DMS114 treated with DMSO at 0.1 percent for 48 hours (cell line): ENCODE measurements around the gene TOR4A.

Experiments
- DNase-seq: peaks from one replicate; lab custom pipeline; 2025; ENCODE audit not compliant: unreplicated experiment; lab: John Stamatoyannopoulos, UW

Gene TOR4A

GRCh38 chr9:137277329-137278041, at the start of gene TOR4A:
Gene TOR4A, plus strand, starts transcription at chr9:137277726. Its CDS starts 964 bp downstream, at chr9:137278690.
- no peak for DNase-seq

GRCh38 chr9:137227853-137228505, 49.5 kb upstream of the TOR4A start:
- DNase-seq: no peak

- no peak for DNase-seq
These were observed 49.0 kb upstream of the TOR4A start for GRCh38 chr9:137228506-137228967.

GRCh38 chr9:137228968-137229896, 48.3 kb upstream of the TOR4A start:
- no peak for DNase-seq

DNA sequence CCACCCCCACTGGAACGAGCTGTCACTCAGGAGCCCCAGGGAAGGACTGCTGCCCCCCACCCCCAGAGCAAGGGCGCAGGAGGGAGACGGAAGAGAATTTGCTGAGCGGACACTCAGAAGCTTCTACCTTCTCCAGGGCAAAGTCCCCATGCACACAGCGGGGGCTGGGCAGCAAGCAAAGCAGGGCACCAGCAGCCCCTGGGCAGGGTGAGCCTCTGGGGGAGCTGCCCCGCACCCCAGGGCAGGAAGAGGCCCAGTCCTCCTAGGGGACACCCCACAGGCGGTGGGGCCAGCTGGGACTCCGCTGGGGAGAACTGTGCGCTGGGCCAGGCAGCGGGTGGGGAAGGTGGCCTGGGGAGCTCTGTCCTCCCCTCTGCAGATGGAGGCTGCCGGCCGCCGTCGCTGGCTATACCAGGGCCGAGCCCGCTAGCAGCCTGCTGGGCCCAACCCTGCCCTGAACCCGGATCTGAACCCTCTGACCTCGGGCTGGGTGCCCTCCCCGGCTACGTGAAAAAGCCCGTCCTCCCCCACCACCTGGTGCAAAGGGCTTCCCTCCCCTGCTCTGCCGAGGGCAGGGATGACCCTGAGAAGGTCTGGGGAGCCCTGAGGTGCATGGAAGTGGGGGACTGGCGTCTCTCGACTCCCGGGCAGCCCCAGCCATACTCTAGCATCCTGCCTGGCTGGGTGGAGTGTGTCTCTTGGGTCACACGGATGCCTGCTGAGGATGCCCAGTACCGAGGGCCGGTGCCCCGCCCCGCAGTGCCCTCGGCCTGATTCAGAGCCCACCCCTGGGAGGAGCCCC, 47.4 kb upstream of the TOR4A start:
- DNase-seq: no peak

DNA sequence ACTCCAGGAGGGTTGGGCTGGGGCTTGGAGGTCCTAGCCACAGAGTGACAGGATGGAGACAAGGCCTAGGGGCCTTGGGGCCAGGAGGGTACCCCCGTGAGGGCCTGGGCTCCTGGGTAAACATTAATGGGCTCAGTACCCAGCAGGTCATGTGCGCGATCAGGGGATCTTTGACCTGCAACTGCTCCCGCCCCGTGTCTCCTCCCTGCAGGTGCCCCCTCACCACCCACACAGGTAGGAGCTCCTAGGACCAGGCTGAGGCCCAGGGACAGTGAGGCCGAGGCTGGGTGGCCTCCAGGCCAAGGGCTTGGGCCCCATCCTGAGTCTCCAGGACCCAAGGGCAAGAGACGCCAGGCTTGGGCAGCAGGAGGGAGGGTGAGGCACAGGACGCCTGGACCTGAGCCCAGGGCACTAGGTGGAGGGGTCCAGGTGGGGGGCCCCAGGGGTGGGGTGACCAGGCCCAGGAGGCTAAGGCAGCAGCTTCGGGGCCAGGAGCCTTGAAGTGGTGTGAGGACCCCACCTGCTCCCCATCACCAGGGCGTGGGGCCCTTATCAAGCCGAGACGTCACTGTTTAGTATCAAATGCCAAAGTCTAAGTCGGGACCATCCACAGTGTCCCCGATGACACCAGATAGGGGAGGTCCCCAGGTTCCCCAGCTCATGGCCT, 46.7 kb upstream of the TOR4A start, which contains the start of gene SLC34A3:
TSS of gene SLC34A3 (plus strand) at position 197 of the 667 bp plus-strand sequence. CDS start 802 bp downstream, outside the sequence.
- DNase-seq: no peak

DNA sequence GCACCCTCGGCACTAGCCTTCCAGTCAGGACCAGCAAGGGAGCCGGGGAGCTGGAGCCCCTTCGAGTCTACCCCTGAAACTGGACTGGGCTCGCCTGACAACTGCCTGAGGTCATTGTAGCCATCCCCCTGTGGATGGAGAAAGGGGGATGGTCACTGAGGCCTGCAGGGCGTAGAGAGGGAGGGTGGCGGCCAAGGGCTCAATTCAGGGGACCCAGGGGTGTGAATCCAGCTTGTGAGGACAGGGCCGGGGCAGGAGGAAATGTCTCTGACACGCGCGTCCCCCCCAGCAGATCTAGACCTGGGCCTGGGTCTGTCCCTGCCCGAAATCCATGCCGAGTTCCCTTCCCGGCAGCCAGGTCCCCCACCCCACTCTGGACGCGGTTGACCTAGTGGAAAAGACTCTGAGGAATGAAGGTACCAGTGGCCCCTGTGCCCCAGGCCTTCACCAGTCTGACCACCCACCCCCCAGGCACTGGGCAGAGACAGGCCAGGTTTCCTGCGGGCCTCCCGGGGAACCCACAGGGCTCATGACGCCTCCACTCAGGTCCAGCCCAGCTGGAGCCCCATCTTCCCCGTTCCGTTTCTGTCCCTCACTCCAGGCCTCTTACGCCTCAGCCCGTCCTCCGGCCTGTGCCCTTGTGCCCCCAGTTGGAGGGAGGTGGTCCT, 46.0 kb upstream of the TOR4A start:
- no peak for DNase-seq

DNA sequence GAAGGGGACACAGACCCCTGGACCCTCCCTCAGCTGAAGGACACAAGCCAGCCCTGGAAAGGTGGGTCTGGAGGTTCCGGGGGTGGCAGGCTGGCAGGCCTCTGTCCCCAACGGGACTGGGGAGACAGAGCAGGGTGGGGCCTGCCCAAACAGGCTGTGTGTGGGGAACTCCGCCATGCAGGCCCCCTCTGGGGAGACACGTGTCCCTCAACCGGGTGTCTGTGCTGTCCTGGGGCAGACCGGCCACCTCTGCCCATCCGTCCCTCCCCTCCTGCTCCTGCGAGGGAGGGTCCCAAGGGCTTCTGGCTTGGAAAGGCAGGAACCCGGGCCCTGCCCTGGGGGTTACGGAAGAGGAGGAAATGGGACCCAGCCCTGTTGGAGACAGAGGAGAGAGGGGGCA, 45.4 kb upstream of the TOR4A start:
- no peak for DNase-seq

- DNase-seq: no peak
These were observed 45.0 kb upstream of the TOR4A start for GRCh38 chr9:137232510-137232909.

DNA sequence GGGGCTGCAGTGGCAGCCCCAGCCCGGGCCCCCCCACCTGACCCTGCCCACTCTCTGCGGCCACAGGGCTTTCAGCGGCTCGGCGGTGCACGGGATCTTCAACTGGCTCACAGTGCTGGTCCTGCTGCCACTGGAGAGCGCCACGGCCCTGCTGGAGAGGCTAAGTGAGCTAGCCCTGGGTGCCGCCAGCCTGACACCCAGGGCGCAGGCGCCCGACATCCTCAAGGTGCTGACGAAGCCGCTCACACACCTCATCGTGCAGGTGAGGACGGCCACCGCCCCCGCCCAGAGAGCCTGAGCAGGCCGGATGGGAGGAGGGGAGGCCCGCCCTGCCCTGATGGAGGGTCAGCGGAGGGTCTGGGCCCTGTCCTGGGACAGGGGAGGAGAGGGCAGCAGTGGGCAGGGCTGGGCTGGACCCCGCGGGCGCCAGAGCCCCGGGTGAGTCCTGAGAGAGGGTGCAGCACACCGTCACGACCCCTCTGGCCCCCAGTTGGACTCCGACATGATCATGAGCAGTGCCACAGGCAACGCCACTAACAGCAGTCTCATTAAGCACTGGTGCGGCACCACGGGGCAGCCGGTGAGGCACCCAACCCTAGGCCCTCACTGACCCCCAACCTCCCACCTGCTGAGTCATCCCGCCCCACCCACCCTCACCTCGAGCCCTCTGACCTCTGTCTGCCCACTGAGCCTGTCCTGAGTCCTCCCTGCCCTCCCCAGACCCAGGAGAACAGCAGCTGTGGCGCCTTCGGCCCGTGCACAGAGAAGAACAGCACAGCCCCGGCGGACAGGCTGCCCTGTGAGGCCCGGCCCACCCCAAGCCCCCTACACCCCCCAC, 44.2 kb upstream of the TOR4A start:
- no peak for DNase-seq

DNA sequence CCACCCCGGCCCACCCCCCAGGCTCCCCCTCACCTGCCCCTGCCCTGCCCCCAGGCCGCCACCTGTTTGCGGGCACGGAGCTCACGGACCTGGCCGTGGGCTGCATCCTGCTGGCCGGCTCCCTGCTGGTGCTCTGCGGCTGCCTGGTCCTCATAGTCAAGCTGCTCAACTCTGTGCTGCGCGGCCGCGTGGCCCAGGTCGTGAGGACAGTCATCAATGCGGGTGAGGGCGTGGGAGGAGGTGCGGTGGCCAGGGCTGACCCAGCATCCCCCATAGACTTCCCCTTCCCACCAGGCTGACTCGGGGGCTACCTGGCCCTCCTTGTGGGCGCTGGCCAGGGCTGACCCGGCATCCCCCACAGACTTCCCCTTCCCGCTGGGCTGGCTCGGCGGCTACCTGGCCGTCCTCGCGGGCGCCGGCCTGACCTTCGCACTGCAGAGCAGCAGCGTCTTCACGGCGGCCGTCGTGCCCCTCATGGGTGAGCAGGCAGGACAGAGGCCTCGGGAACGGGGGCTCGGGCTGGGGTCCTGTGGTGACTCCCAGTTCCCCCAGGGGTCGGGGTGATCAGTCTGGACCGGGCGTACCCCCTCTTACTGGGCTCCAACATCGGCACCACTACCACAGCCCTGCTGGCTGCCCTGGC, 43.4 kb upstream of the TOR4A start:
- DNase-seq: no peak

DNA sequence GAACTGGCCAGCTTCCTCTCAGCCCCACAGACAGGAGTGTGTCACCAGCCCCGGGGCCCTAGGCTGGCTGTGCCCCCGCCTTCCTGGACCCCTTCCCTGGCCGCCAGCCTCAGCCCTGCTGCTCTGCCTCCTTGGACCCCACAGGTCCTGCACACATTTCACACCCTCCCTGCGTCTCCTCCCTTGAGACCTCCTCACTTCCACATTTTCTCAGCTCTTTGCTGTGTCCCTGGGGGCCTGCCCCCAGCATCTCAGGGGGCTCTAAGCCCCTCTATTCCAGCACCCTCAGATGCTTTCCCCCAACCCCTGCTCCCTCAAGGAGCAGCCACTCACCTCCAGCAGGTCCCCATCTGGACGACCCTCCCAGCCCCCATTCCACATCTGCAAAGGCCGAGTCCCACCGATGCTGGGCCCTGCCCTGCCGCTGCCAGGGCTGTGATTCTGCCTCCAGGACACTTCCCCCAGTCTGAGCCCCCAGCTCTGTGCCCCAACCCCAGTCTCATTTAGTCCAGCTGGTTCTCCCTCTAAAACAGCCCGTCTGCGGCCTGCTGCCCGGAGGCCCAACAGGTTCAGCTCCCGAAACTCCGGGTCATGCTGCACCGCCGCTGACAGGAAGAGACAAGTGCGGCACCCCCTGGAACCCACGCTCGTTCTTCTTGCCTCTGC, 42.6 kb upstream of the TOR4A start:
- DNase-seq: no peak

DNA sequence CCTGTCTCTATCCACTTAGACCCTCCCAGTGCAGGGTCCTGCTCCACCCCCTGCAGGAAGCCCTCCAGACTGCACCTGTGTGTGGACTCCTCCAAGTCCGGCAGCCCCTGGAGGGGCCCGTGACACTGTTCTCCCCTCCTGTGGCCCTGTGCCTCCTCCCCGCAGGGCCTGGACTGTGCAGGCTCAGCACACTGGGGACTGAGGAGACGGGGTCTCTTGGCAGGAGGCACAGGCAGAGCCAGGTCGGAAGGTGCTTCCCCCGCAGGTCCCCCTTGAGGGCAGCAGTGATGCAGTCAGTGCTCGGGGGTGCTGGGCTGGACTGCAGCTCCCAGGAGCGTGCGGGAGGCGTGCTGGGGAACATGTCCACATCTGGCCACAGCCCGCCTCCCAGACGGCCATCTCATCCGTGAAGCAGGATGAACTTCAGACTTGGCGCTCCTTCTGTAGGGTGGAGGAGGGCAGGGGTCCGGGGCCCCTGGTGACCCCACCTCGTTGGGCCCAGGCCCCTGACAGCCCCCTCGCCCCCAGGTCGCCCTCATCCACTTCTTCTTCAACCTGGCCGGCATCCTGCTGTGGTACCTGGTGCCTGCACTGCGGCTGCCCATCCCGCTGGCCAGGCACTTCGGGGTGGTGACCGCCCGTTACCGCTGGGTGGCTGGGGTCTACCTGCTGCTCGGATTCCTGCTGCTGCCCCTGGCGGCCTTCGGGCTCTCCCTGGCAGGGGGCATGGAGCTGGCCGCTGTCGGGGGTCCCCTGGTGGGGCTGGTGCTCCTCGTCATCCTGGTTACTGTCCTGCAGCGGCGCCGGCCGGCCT, 41.9 kb upstream of the TOR4A start:
- DNase-seq: no peak

DNA sequence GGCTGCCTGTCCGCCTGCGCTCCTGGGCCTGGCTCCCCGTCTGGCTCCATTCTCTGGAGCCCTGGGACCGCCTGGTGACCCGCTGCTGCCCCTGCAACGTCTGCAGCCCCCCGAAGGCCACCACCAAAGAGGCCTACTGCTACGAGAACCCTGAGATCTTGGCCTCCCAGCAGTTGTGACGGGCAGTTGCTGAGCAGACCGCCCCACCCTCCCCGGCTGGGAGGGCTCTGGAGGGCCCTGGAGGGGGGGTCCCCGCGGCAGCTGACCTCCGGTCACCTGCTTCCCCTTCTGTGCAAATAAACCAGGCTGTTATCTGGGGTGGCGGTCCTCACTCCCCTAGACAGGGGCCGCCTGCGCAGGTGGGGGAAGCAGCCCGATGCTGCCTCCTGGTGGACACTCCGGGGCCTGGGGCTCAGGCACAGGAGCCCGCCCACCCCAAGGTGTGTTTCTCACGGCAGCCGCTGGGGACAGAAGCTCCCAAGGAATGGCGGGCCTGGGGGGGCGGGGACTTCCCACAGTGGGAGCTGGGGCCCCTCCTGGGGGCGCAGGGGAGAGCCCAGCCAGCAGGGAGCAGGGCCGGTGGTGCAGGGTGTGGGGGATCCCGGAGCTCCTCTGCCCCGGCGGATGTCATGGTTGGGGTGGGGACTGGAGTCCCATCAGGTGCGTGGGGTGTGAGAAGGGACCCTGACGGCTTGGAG, 41.1 kb upstream of the TOR4A start:
- DNase-seq: peak; percentile 17

DNA sequence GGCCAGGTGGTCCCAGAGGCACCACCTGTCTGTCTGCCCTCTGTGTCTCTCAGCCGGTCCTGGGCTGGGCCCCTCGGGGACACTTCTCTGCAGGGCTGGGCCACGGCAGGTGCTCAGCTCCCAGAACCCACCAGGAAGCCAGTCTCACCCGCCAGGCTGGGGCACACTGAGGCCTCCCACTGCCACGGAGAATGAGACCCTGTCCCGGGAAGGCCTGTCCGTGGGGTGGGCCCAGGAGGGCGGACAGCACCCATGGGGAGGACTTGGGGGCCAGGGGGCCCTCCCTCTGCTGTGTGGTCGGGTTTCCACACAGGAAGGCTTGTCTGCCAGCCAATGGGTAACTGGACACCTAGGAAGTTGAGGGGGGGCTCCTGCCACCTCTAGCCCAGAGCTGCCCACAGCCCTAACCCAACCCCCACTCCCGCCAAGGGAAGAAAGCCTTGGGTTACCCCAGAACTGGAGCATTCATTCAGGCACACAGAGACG, 40.5 kb upstream of the TOR4A start:
- no peak for DNase-seq
